ENCODE results near the gene SLC22A31.

Gene SLC22A31

DNA sequence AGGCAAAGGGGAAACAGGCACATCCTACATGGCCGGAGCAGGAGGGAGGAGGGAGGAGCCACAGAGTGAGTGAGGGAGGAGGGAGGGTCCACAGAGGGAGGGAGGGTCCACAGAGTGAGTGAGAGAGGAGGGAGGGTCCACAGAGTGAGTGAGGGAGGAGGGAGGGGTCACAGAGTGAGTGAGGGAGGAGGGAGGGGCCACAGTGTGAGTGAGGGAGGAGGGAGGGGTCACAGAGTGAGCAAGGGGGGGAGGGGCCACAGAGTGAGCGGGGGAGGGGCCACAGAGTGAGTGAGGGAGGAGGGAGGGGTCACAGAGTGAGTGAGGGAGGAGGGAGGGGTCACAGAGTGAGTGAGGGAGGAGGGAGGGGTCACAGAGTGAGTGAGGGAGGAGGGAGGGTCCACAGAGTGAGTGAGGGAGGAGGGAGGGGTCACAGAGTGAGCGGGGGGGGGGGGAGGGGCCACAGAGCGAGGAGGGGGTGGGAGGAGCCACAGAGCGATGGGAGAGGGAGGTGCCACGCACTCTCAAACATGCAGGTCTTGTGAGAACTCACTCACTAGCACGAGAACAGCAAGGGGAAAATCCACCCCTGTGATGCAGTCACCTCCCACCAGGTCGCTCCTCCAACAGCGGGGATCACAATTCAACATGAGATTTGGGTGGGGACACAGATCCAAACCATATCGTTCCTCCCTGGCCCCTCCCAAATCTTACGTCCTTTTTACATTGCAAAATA is 53.1 kb downstream of the SLC22A31 start:
- DNase-seq: no peak

DNA sequence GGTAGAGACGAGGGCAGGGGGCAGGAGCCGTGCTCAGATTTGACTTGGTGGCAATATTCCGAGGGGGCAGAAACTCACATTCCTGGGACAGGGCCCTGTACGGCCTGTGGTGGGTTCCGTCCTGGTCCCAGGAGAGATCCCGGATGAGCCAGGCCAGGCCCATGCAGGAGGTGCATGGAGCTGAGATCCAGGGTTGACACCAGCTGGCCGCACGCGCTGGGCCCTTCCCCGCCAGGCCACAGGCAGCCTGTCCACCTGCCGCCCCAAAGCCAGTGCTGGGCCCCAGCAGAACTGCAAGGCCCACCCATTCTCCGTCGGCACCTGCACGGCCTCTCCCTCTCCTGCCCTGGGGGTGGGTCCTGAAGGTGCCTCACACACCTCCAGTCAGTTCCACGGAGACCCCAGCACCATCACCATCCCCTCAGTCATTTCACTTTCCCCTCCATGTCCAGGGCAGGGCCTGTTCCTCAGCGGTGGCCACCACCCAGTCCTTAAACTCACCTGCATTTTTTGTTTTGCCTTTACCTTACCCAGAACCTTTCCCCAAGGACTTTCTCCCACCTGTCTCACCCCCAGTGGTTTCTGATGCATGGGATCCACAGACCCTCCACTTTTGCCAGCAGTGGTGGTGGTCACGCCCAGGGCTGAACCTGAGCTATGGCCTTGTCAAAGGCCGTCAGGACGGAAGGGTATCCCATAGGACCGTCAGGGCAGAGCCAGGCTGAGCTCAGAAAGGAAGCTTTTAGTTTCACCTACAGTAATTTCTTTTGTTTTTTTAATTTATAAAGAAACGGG is 53.9 kb downstream of the SLC22A31 start:
- no peak for DNase-seq
